Activated naive CD4-positive, alpha-beta T cell treated with anti-CD3 and anti-CD28 coated beads, Interleukin-2, amount 50 U/mL, for 24 hours (primary cell): ENCODE data around the gene MVP.
"Not testable (repeated sequence)": the region's sequence is repeated elsewhere in the genome, so short reads cannot be mapped to it uniquely, and the experiment has no call there.

ENCODE experiments used
- H3K27ac Mint-ChIP-seq: one replicate; pipeline ENCODE4 v1.8.0; 2021; ENCODE audit warnings: mild to moderate bottlenecking, mixed read lengths
- H3K27me3 Mint-ChIP-seq: one replicate; pipeline ENCODE4 v1.8.0; 2021; ENCODE audit warnings: mixed read lengths
- H3K36me3 Mint-ChIP-seq: one replicate; pipeline ENCODE4 v1.8.0; 2021; ENCODE audit warnings: mixed read lengths
- H3K4me1 Mint-ChIP-seq: one replicate; pipeline ENCODE4 v1.8.0; 2021; ENCODE audit warnings: mixed read lengths
- H3K4me3 Mint-ChIP-seq: one replicate; pipeline ENCODE4 v1.8.0; 2021; ENCODE audit warnings: mild to moderate bottlenecking, mixed read lengths
- H3K9me3 Mint-ChIP-seq: one replicate; pipeline ENCODE4 v1.8.0; 2021; ENCODE audit warnings: mixed read lengths

Gene MVP

DNA sequence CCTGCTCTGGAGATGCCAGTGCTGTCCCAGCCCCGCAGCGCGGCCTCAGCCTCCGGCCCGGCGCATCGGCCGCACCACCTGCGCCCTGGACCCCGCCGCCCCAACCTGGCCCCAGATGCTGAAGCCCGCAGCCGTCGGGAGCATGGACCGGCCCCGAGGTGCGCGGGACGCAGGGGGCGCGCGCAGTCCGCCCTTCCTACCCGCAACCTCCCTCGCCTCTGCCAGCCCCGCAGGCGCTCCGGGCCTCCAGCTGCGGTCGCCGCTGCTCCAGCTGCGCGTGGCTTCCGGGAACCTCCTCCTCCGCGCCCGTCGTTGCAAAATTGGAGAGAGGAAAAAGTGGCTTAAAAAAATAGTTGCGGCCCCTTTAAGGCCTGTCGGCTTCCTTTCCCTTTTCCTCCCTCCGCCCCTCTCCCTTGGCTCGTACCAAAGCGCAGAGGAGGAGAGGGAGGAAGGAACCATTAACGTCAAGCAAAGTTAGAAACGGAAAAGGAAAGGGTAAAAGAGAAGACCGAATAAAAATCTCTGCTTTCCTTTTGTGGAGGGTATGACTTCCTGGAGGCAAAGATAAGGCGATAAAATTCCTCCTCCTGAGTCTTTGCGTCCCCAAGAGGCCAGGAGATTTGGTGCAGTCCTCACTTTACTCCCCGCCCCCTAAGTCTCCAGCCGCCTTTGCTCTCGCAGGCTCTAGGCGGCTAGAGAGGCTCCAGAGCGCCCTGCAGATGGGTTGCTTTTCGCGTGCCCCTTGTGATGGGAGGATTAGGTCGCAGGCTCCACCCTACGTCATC is 42.8 kb downstream of the MVP start, which contains the start of gene CDIPT:
Gene CDIPT, minus strand, starts transcription at position 343 of the 785 bp plus-strand sequence. CDS start 369 bp downstream, outside the sequence.
- H3K4me1 Mint-ChIP-seq: peaks cover 20% of the 10 kb centered on the region
- H3K9me3 Mint-ChIP-seq: no peaks in the 10 kb centered on the region
- H3K27ac Mint-ChIP-seq: peak within 1 kb of the TSS; percentile 99
- H3K27me3 Mint-ChIP-seq: no peaks in the 10 kb centered on the region
- H3K36me3 Mint-ChIP-seq: peaks cover 4% of the 10 kb centered on the region
- peak within 1 kb of the TSS; percentile 99 for H3K4me3 Mint-ChIP-seq

DNA sequence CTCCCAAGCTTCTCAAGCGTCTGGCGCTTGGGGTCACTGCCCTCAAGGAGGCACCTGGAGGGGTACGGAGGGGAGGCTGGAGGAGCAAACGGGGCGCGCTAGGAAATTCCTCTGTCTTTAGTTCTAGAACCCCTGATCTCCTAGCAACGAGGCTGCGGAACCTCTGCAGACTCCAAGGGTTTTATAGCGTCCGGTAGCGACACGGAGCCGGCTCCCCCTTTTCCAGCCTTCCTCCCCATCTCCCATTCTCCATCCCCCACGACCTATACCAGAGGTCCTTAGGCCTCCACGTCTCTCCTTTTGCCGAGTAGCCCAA is 43.4 kb downstream of the MVP start:
- Mint-ChIP-seq H3K36me3 (peaks cover 2% of the 10 kb centered on the region), H3K9me3 (no peaks in the 10 kb centered on the region), H3K27ac (peak overlapping the region; percentile 99), H3K4me1 (peaks cover 20% of the 10 kb centered on the region), H3K4me3 (peak overlapping the region; percentile 99), H3K27me3 (no peaks in the 10 kb centered on the region)

DNA sequence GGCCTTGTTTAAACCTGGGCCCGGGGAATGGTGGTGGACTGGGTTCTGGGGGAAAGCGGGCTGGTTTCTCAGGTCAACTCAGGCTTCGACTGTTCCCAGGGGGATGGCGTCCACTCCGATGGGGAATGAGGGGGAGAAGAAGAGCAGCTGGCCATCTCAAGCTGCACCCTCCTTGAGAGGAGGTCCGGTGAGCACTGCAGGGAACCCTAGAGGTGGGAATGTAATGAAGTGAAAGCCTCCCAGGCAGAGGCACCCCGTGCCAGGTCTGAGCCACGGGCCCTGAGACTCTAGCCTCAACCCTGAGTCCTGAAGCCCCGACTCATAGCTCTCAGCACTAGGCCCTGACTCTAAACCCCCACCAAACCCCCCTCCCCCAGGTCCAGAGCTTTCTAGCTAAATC is 43.9 kb downstream of the MVP start:
- H3K36me3 Mint-ChIP-seq: peaks cover 2% of the 10 kb centered on the region
- H3K4me1 Mint-ChIP-seq: peaks cover 20% of the 10 kb centered on the region
- no peaks in the 10 kb centered on the region for H3K9me3 Mint-ChIP-seq
- no peaks in the 10 kb centered on the region for H3K27me3 Mint-ChIP-seq
- no peak overlapping the region for H3K4me3 Mint-ChIP-seq
- no peak overlapping the region for H3K27ac Mint-ChIP-seq

DNA sequence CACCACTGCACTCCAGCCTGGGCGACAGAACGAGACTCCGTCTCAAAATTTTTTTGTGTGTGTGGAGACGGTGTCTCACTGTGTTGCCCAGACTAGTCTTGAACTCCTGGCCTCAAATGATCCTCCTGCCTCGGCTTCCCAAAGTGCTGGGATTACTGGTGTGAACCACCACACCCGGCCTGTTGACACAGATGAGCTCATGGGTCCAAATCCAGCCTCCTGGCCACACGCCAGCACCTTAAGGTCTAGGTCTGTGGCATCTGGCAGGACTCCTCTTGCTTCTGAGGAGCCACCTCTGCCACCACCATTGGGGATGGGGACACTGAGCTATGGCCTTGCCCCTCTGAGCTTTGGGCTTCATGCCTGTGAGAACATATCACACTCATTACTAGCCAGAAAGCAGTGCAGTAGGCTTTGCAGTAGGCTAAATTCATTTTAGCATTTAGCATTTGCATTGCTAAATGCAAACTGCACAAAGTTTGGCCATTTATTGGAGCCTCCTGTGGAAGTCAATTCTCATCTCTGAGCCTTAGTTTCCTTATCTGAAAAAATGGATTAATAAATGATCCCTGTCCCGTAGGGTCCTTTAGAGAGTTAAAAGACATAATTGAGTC is 48.2 kb downstream of the MVP start:
- Mint-ChIP-seq H3K4me1 (peaks cover 2% of the 10 kb centered on the region), H3K9me3 (no peaks in the 10 kb centered on the region), H3K27ac (no peak overlapping the region), H3K36me3 (no peaks in the 10 kb centered on the region), H3K4me3 (no peak overlapping the region), H3K27me3 (no peaks in the 10 kb centered on the region)

DNA sequence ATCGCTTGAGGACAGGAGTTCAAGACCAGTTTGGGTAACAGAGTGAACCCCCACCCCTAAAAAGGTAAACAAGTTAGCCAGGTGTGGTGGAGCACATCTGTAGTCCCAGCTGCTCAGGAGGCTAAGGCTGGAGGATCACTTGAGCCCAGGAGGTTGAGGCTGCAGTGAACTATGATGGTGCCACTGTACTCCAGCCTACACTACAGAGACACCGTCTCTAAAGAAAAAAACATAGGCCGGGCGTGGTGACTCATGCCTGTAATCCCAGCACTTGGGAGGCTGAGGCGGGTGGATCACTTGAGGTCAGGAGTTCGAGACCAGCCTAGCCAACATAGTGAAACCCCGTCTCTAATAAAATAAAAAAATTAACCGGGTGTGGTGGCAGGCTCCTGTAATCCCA is 48.8 kb downstream of the MVP start:
- H3K4me3 Mint-ChIP-seq, H3K36me3 Mint-ChIP-seq, H3K4me1 Mint-ChIP-seq, H3K9me3 Mint-ChIP-seq, H3K27me3 Mint-ChIP-seq, H3K27ac Mint-ChIP-seq: not testable (repeated sequence)

DNA sequence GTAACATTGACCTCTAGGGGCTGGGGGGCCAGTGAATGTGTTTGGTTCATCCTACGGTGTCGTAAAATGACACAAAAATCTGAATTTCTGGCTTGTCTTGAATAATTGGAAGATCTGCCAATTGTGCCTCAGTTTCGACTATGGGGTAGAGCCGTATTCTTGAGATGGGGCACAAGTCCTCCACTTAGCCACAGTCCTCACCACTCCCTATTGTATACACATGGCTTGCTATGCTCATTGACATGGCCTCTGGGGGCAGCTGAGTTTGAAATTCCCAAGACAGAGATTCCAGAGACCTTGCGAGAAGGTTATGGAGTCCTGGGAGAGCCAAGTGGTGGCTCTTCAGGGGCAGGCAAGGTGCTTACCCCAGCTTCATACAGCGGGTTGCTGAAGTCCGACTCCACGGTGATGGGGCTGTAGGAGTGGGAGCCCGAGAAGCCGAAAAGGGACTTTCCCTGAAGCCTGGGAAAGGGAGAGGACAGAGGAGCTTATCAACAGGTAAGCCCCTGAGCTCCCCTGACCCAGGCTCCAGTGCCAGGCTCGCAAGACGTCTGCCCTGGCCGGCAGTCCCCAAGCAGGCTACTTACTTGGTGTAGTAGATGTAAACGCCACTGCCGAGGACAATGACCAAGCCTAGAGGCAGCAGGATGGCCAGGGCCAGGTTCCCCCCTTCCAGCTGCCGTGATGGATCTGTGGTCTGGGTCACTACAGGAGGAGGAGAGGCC is 51.7 kb downstream of the MVP start:
- Mint-ChIP-seq H3K4me1 (peaks cover 7% of the 10 kb centered on the region), H3K4me3 (no peak overlapping the region), H3K9me3 (no peaks in the 10 kb centered on the region), H3K27me3 (peaks cover 5% of the 10 kb centered on the region), H3K27ac (no peak overlapping the region), H3K36me3 (no peaks in the 10 kb centered on the region)

DNA sequence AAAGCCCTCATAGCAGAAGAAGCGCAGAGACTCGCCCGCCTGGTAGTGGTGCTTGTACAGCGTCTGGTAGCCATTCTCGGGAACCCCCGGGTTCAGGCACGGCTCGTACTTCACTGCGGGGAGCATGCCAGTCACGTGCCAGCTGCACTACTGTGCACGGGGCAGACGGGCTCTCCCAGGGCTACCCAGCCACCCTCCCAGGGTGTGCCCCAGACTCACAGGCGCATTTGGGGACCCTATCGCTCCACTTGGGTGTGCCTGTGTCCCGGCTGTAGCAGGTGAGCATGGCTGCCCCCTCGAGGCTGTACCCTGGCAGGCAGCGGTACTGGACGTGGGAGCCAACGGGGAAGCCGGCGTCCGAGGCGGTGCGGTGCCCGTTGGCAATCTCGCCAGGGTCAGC is 53.1 kb downstream of the MVP start:
- no peak overlapping the region for H3K27ac Mint-ChIP-seq
- H3K4me3 Mint-ChIP-seq: no peak overlapping the region
- H3K36me3 Mint-ChIP-seq: no peaks in the 10 kb centered on the region
- H3K4me1 Mint-ChIP-seq: peaks cover 18% of the 10 kb centered on the region
- peaks cover 12% of the 10 kb centered on the region for H3K27me3 Mint-ChIP-seq
- no peaks in the 10 kb centered on the region for H3K9me3 Mint-ChIP-seq

DNA sequence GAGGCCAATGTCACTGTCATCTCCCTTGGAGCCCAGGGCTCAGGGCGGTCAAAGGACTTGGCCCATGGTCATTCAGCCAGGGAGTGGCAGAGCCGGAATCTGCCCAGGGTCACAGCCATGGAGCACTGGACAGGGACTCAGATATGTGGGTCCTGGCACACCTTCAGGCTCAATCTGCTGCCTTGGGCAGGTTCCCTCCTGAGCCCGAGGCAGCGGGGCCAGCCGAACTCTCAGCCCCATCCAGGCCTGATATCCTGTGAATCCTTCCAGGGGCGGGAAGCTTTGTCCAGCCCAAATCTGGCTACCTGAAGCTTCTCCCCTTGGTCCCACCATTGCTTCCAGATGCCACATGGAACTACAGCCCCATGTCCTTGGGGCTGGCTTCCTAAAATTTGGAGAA is 54.9 kb downstream of the MVP start:
- Mint-ChIP-seq H3K4me1 (peaks cover 18% of the 10 kb centered on the region), H3K9me3 (no peaks in the 10 kb centered on the region), H3K27ac (no peak overlapping the region), H3K27me3 (peaks cover 13% of the 10 kb centered on the region), H3K36me3 (no peaks in the 10 kb centered on the region), H3K4me3 (no peak overlapping the region)

DNA sequence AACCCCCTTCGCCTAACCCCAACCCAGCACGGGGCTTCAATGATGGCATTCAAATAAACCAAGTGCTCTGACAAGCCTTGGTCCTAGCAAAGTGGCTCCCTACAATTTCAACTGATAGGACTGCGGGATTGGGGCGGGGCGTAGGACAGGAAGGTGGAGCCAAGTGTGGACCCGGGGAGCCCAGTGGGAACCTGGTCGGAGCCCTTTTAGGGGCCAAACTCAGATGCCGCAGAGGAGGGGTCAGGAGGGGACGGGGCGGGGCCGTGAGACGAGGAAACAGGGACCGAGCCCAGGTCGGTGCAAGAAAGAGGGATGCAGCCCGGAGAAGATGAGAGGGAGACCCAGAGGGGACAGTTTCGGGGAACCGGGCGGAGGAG is 55.9 kb downstream of the MVP start:
- H3K27ac Mint-ChIP-seq: peak overlapping the region; percentile 23
- no peaks in the 10 kb centered on the region for H3K9me3 Mint-ChIP-seq
- H3K27me3 Mint-ChIP-seq: peaks cover 13% of the 10 kb centered on the region
- no peaks in the 10 kb centered on the region for H3K36me3 Mint-ChIP-seq
- H3K4me1 Mint-ChIP-seq: peaks cover 18% of the 10 kb centered on the region
- peak overlapping the region; percentile 64 for H3K4me3 Mint-ChIP-seq

DNA sequence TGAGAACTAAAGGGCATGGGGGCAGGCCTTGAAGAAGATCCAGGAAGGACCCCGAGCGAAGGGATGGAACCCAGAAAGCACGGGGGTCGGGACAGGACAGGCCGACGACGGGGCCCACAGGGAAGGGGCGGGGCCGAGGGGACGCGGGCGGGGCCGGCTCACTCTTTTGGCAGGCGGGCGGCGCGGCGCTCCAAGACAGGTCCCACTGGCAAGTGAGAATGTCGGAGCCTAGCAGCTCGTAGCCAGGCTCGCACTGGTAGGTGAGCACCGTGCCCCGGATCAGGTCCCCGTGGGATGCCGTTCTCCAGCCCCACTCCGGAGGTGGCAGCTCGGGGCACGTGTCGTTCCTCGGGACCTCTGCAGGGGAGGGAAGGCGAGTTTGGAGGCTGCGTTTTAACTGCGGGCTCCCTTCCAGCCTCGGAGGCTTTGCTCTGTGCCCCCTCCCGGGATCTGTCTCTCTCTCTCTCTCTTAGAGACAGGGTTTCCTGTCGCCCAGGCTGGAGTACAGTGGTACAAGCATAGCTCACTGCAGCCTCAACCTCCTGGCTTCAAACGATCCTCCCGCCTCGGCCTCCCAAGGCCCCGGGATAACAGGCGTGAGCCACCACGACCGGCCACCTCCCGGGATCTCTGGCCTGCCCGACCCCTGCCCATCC is 56.5 kb downstream of the MVP start:
- peaks cover 18% of the 10 kb centered on the region for H3K4me1 Mint-ChIP-seq
- H3K36me3 Mint-ChIP-seq: no peaks in the 10 kb centered on the region

DNA sequence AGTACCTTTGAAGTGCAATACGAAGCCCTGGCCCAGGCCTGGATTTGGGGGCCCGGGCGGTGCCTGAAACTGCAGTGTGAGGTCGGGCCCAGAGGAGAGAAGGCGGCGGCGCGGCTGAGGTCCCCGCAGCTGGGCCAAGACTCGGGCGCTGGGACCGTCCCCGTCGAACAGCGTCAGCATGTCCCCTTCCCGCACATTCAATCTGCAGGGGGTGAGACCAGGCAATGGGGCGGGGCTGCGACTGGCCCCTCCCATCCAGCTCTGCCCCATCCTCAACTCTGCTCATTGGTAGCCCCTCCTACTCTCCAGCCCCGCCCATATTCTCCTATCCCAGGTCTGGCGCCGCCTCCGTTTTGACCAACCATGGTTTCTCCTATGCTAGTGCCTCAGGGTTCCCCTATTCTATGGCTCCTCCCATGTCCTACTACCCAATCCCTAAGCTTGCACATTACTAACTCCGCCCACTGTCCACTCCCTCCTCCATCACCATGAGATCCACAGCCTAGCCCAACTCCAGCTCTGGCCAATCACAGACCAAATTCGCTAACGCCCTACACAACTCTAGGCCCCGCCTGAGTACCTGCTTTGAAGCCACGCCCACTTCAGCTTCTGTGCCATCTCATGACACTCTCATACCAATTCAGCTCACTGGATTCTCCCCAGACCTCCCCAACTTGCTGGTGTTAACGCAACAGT is 57.2 kb downstream of the MVP start:
- H3K27me3 Mint-ChIP-seq: peaks cover 13% of the 10 kb centered on the region

More for the DNA sequence above, 56.5 kb downstream of the MVP start:
- H3K27ac Mint-ChIP-seq: no peak overlapping the region
- H3K9me3 Mint-ChIP-seq: no peaks in the 10 kb centered on the region
- peak overlapping the region; percentile 64 for H3K4me3 Mint-ChIP-seq
- H3K27me3 Mint-ChIP-seq: peaks cover 13% of the 10 kb centered on the region

DNA sequence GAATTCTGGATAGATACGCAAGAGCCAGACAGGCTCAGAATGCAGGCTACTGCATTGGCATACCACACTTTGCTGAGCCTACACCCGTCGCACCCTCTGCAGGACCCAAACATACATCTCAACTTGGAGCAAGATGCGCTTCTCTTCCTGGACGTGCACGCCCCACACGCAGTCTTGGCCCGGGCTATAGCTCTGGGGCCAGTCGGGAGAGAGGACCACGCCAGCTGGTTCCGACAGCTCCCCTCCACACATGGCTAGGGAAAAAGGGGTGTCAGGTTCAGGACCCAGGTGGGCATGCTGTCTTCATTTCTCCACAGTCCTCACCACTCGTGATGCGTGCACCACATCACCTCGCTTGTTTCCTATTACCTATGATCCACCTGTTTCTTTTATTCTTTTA is 57.9 kb downstream of the MVP start:
- H3K4me3 Mint-ChIP-seq: no peak overlapping the region
- peaks cover 18% of the 10 kb centered on the region for H3K4me1 Mint-ChIP-seq
- H3K9me3 Mint-ChIP-seq: no peaks in the 10 kb centered on the region
- peak overlapping the region; percentile 8 for H3K27ac Mint-ChIP-seq
- H3K36me3 Mint-ChIP-seq: no peaks in the 10 kb centered on the region
- H3K27me3 Mint-ChIP-seq: peaks cover 13% of the 10 kb centered on the region

More for the DNA sequence above, 57.2 kb downstream of the MVP start:
- no peaks in the 10 kb centered on the region for H3K36me3 Mint-ChIP-seq
- peak overlapping the region; percentile 64 for H3K4me3 Mint-ChIP-seq
- no peaks in the 10 kb centered on the region for H3K9me3 Mint-ChIP-seq
- H3K27ac Mint-ChIP-seq: no peak overlapping the region
- H3K4me1 Mint-ChIP-seq: peaks cover 18% of the 10 kb centered on the region

DNA sequence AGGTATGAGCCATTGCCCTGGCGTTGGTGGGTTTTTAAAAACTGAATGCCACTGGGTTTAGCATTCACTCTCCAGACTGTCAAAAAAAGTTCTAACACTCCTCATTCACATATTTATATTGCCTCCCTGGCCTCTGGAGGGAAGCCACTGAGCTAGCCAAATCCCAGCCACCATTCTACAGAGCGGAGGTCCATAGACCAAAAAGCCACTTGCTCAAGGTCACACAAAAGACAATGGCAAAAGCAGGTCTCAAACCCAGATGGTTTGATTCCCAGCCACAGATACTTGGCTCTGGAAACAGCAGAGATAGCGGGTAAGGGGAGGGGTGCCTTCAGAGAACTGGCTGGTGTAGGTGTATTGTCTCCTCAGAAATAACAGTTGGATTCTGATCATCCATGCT is 60.8 kb downstream of the MVP start:
- H3K27me3 Mint-ChIP-seq: peaks cover 10% of the 10 kb centered on the region
- no peak overlapping the region for H3K27ac Mint-ChIP-seq
- H3K4me1 Mint-ChIP-seq: peaks cover 15% of the 10 kb centered on the region

DNA sequence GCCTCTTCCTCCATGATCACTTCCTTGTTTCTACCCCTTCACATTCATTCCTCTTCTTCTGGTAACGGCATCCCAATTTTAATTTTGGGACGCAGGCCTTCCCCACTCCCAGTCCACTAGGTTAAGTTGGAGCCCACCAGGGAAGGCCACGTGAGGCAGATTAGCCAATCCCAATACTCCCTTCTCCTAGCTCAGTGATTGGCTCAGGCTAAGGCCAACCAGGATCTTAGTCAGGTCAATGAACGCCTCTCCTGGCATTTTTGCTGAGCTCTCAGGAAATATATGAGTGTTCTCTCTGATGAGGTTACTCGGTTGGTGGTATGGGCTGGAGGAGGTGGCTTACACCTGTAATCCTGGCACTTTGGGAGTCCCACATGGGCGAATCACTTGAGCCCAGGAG is 63.7 kb downstream of the MVP start:
- Mint-ChIP-seq H3K9me3 (no peaks in the 10 kb centered on the region), H3K27ac (no peak overlapping the region)

More for the DNA sequence above, 60.8 kb downstream of the MVP start:
- Mint-ChIP-seq H3K36me3 (no peaks in the 10 kb centered on the region), H3K9me3 (no peaks in the 10 kb centered on the region), H3K4me3 (no peak overlapping the region)

DNA sequence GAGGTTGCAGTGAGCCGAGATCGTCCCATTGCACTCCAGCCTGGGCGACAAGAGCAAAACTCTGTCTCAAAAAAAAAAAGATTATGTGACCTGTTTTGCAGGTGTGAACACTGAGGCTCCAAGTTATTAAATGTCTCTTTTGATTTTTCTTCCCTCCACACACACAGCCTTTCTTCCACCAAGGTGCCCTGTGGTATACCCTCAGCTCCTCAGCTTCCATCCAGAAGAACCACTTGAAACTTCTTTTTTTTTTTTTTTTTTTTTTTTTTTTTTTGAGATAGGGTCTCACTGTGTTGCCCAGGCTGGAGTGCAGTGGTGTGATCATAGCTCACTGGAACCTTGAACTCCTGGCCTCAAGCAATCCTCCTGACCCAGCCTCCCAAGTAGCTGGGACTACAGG is 69.1 kb downstream of the MVP start:
- not testable (repeated sequence) for H3K4me3 Mint-ChIP-seq, H3K4me1 Mint-ChIP-seq

More for the DNA sequence above, 63.7 kb downstream of the MVP start:
- Mint-ChIP-seq H3K4me1 (no peaks in the 10 kb centered on the region), H3K4me3 (no peak overlapping the region), H3K36me3 (no peaks in the 10 kb centered on the region), H3K27me3 (peaks cover 2% of the 10 kb centered on the region)

More for the DNA sequence above, 69.1 kb downstream of the MVP start:
- H3K27me3 Mint-ChIP-seq, H3K9me3 Mint-ChIP-seq, H3K36me3 Mint-ChIP-seq, H3K27ac Mint-ChIP-seq: not testable (repeated sequence)
